SK-N-DZ (cell line): ENCODE results near the gene LMO2.
"Not testable (repeated sequence)": the region's sequence is repeated elsewhere in the genome, so short reads cannot be mapped to it uniquely, and the experiment has no call there.

Experiments used
- DNase-seq: peaks from one replicate; pipeline ENCODE4 v3.0.0-alpha.2; 2015; ENCODE audit warnings: low spot score

The LMO2 gene

DNA sequence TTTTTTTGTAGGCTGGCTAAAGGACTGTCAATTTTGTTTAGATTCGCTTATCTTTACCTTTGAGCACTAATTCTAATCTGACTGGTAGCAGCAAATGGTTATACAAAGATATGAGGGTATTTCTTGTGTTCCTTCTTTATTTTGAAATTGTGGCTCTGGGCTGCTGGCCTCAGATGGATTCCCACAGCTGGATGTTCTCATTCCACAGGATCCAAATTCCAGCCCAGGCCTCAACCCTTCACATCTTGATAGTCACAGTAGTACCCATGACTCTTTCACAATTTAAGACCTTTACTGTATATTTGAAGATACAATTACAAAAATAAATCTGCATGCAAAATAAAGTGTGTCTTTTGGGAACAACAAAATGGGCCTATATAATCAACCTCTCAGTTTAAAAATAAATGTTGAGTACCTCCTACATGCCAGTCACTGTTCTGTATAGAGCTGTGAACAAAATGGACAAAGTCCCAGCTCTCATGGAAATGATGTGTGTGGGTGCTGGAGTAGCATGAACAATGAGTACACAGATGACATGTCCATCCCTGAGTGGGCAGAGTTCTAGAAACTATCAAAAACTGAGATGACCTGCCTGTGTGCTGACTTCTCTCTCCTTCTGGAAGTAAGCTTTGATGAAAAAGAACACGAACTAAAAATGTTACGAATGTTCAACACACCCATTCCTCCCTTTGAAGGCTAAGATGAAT, 65.9 kb downstream of the LMO2 start:
- DNase-seq, result no peak

DNA sequence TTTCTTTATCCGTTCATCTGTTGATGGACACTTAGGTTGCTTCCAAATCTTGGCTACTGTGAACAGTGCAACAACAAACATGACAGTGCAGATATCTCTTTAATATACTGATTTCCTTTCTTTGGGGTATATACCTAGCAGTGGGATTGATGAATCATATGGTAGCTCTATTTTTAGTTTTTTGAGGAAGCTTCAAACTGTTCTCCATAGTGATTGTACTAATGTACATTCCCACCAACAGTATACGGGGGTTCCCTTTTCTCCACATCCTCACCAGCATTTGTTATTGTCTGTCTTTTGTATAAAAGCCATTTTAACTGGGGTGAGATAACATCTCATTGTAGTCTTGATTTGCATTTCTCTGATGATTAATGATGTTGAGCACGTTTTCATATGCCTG, 68.9 kb downstream of the LMO2 start:
- not testable (repeated sequence) for DNase-seq

DNA sequence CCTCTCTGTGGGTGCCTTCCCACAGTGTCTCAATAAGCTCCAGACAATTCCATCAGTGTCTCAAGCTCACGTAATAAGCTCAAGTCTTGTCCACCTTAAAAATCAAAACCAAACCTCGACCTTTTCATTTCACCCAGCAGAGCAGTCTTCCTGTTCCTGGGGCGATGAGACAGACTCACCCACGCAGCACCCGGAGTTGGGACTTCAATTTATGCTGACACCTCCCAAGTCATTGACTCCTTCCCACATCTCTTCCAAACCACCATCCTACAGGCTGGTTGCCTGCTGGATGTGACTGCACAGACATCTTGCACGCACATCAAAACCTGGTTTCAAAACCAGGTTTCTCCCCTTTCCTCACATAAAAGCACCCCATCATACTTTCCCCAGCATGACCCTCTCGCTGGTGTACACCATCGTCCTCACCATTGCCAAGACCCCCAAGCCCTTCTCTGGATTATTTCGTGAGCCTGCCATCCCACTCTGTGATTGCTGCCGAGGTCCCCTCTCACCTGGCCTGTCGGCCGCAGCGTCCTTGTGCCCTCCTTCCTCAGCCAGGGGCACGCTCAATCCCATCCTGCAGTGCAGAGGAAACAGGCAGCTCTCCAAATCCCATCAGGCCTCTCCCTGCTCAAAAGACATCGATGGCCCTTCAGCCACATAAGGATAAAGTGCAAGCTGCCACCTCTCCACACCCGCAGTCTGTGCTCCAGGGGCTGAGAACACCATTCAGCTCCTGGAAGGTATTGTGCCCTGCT, 72.4 kb downstream of the LMO2 start:
- DNase-seq, result no peak
